Muscle of back (tissue), 11 donors: ENCODE results near the gene COL16A1. TPM values are rescaled to one million over a fixed set of nuclear protein-coding genes. Genes with fewer than 3 reads are reported as not detected.

Experiments
- DNase-seq, 3 donors: peaks; one replicate each; pipeline versions ENCODE4 v3.0.0 to v3.0.0-alpha.2; 2013
- polyA plus RNA-seq, 10 donors: library from polyadenylated mRNA; unstranded; fragments of 120-200 nt; gene quantifications; one replicate each; pipeline ENCODE4 v1.2.1, GENCODE V29; 2013; ENCODE audit not compliant: insufficient read length in 10 of 10

Gene COL16A1
- polyA plus RNA-seq, 10 donors: 94.7 to 237 (median 139) TPM

GRCh38 chr1:31734582-31735107, 30.8 kb upstream of the COL16A1 start:
- DNase-seq: no peak

GRCh38 chr1:31733389-31734219, 29.8 kb upstream of the COL16A1 start:
- no peak for DNase-seq

- no peak for DNase-seq
Observed at GRCh38 chr1:31732751-31733289, 29.0 kb upstream of the COL16A1 start.

GRCh38 chr1:31732343-31732742, 28.5 kb upstream of the COL16A1 start:
- DNase-seq: no peak

- no peak for DNase-seq
Observed at GRCh38 chr1:31731049-31731565, 27.3 kb upstream of the COL16A1 start.

- no peak for DNase-seq
Observed at GRCh38 chr1:31730336-31731048, 26.7 kb upstream of the COL16A1 start.

GRCh38 chr1:31727849-31728248, 24.0 kb upstream of the COL16A1 start:
- DNase-seq: no peak

GRCh38 chr1:31727195-31727594, 23.4 kb upstream of the COL16A1 start:
- DNase-seq: no peak

- DNase-seq: no peak
Observed at GRCh38 chr1:31726715-31727114, 22.9 kb upstream of the COL16A1 start.

- no peak for DNase-seq
Observed at GRCh38 chr1:31725777-31726535, 22.1 kb upstream of the COL16A1 start.

- DNase-seq: no peak
Observed at GRCh38 chr1:31725134-31725533, 21.3 kb upstream of the COL16A1 start.

- peak; percentile 70 to 80 (median 74) for DNase-seq
Observed at GRCh38 chr1:31723828-31724359, 20.1 kb upstream of the COL16A1 start.

GRCh38 chr1:31718327-31718897, 14.6 kb upstream of the COL16A1 start:
- DNase-seq: no peak

GRCh38 chr1:31717341-31717740, 13.5 kb upstream of the COL16A1 start:
- no peak for DNase-seq

- no peak for DNase-seq
Observed at GRCh38 chr1:31715873-31716220, 12.0 kb upstream of the COL16A1 start.

GRCh38 chr1:31715087-31715872, 11.5 kb upstream of the COL16A1 start:
- peak; percentile 91 to 98 (median 95) for DNase-seq

- DNase-seq: peak in 2 of 3 donors; percentile 87 to 88
Observed at GRCh38 chr1:31714442-31715086, 10.7 kb upstream of the COL16A1 start.

GRCh38 chr1:31712630-31713029, 8.8 kb upstream of the COL16A1 start:
- DNase-seq: peak; percentile 69 to 87 (median 81)

GRCh38 chr1:31712068-31712467, 8.3 kb upstream of the COL16A1 start:
- DNase-seq: peak in 2 of 3 donors; percentile 42 to 79

- no peak for DNase-seq
Observed at GRCh38 chr1:31708324-31708723, 4.5 kb upstream of the COL16A1 start.
